Suprapubic skin (tissue), 4 donors: ENCODE measurements around the gene ZNF728.

Experiments used
- CTCF ChIP-seq, 2 donors: fragments of 200-600 bp in 1 of 2; fragments of 450-650 bp in 1 of 2; sonication (generic) in 1 of 2; IDR thresholded peaks; one replicate each; pipeline ENCODE4 v1.5.1; 2016 to 2019; ENCODE audit warnings: antibody characterized with exemption in 2 of 2, mild to moderate bottlenecking in 1 of 2, moderate library complexity in 1 of 2
- EP300 ChIP-seq: sonication (generic); formaldehyde crosslinking; IDR thresholded peaks from one replicate; pipeline ENCODE4 v1.6.1; 2017; ENCODE audit warnings: antibody characterized with exemption
- POLR2A ChIP-seq, 2 donors: fragments of 450-650 bp; IDR thresholded peaks; one replicate each; pipeline ENCODE4 v1.6.1; 2017; ENCODE audit warnings: antibody characterized with exemption in 2 of 2, mild to moderate bottlenecking in 2 of 2, moderate library complexity in 2 of 2
- POLR2AphosphoS5 ChIP-seq, 3 donors: sonication (generic); formaldehyde crosslinking; IDR thresholded peaks; one replicate each; pipeline ENCODE4 v1.6.1; 2017; ENCODE audit warnings: antibody characterized with exemption in 3 of 3

- no peak for TF ChIP-seq POLR2AphosphoS5 (IDR thresholded peaks at IDR 0.05)
- TF ChIP-seq POLR2A (IDR thresholded peaks at IDR 0.05) = no peak
- TF ChIP-seq CTCF (IDR thresholded peaks at IDR 0.05) = no peak
- TF ChIP-seq EP300 = no peak
Measured at GRCh38 chr19:23002690-23003422, at the start of gene ZNF728.
